HepG2 (cell line): Measurements from ENCODE around the gene EPN3. TPM values are rescaled to one million over a fixed set of nuclear protein-coding genes. Genes with fewer than 3 reads are reported as not detected.

Experiments used
- ARNT ChIP-seq: fragments of 450-650 bp; IDR thresholded peaks from 2 replicates; pipeline ENCODE4 v1.6.1; 2017
- ELF3 ChIP-seq: IDR thresholded peaks from 2 replicates; pipeline ENCODE4 v1.6.1; 2016; ENCODE audit warnings: missing genetic modification reagents, missing compliant biosample characterization
- HOXD1 ChIP-seq: sonication (generic); formaldehyde crosslinking; IDR thresholded peaks from 2 replicates; pipeline ENCODE4 v1.5.0; 2020; ENCODE audit warnings: missing genetic modification reagents
- KLF16 ChIP-seq, 2 experiments: sonication (generic) in 1 of 2; formaldehyde crosslinking in 1 of 2; IDR thresholded peaks; 2 replicates each; pipeline versions ENCODE4 v1.6.1 to v1.8.0; 2016 to 2023; ENCODE audit warnings: missing genetic modification reagents in 2 of 2, missing compliant biosample characterization in 1 of 2
- MBNL3 ChIP-seq: fragments of 250-450 bp; sonication (Bioruptor Pico); conservative IDR thresholded peaks from 2 replicates; pipeline ENCODE4 v1.8.0; 2022; ENCODE audit warnings: mild to moderate bottlenecking, inconsistent platforms
- NR2C2 ChIP-seq: sonication (generic); formaldehyde crosslinking; IDR thresholded peaks from 2 replicates; pipeline ENCODE4 v1.4.0; 2020; ENCODE audit warnings: missing genetic modification reagents, mild to moderate bottlenecking, moderate library complexity, borderline replicate concordance
- PAWR ChIP-seq: sonication (generic); formaldehyde crosslinking; IDR thresholded peaks from 2 replicates; pipeline ENCODE4 v1.4.0; 2020; ENCODE audit warnings: missing genetic modification reagents, mild to moderate bottlenecking, borderline replicate concordance
- SKI ChIP-seq: fragments of 450-650 bp; IDR thresholded peaks from one replicate; pipeline ENCODE4 v1.6.1; 2018; ENCODE audit warnings: mild to moderate bottlenecking; ENCODE audit not compliant: partially characterized antibody
- ZNF350 ChIP-seq: sonication (generic); formaldehyde crosslinking; IDR thresholded peaks from 2 replicates; pipeline ENCODE4 v1.4.0; 2020; ENCODE audit warnings: mild to moderate bottlenecking, low read depth, missing genetic modification reagents, borderline replicate concordance
- polyA plus RNA-seq, 8 experiments: library from polyadenylated mRNA; depleted of rRNA in 3 of 8; stranded (reverse) in 7 of 8; unstranded in 1 of 8; fragments of >200 nt; fragmentation: Illumina TruSeq in 4 of 8; extraction: Trizol in 4 of 8; gene quantifications; 2 replicates each; pipeline versions ENCODE4 v1.2.1 to v1.2.3, GENCODE V29; 2011 to 2016; ENCODE audit warnings: low read depth in 4 of 8, missing spikeins in 1 of 8, mixed read lengths in 1 of 8; ENCODE audit not compliant: insufficient read depth in 1 of 8
- total RNA-seq, 5 experiments: library from RNA; depleted of rRNA; stranded (reverse); fragments of >200 nt; fragmentation: Illumina TruSeq; extraction: Trizol; gene quantifications; 2 replicates each; pipeline ENCODE4 v1.2.3, GENCODE V29; 2016; ENCODE audit warnings: low read depth in 1 of 5
- TF ChIP-seq, protein P1 (sequence below): sonication (generic); formaldehyde crosslinking; IDR thresholded peaks from 2 replicates; pipeline ENCODE4 v1.4.0; 2020; ENCODE audit warnings: mild to moderate bottlenecking, missing genetic modification reagents
- TF ChIP-seq, protein P2 (sequence below): sonication (generic); formaldehyde crosslinking; IDR thresholded peaks from 2 replicates; pipeline ENCODE4 v1.9.0; 2021; ENCODE audit warnings: missing genetic modification reagents, borderline replicate concordance
- TF ChIP-seq, protein P3 (sequence below): sonication (generic); formaldehyde crosslinking; IDR thresholded peaks from 2 replicates; pipeline ENCODE4 v1.8.0; 2022; ENCODE audit warnings: missing genetic modification reagents, low read depth, mild to moderate bottlenecking, borderline replicate concordance
- TF ChIP-seq, protein P4 (sequence below): sonication (generic); formaldehyde crosslinking; IDR thresholded peaks from 2 replicates; pipeline ENCODE4 v1.4.0; 2020; ENCODE audit warnings: missing genetic modification reagents
- TF ChIP-seq, protein P5 (sequence below): sonication (generic); formaldehyde crosslinking; IDR thresholded peaks from 2 replicates; pipeline ENCODE4 v1.5.0; 2020; ENCODE audit warnings: missing genetic modification reagents

The EPN3 gene
- total and polyA plus RNA-seq, 2 of the 13 experiments (the other 11 are each of a cell fraction or from before 2014, with no cell fraction given) = 0.11 to 0.95 TPM

DNA sequence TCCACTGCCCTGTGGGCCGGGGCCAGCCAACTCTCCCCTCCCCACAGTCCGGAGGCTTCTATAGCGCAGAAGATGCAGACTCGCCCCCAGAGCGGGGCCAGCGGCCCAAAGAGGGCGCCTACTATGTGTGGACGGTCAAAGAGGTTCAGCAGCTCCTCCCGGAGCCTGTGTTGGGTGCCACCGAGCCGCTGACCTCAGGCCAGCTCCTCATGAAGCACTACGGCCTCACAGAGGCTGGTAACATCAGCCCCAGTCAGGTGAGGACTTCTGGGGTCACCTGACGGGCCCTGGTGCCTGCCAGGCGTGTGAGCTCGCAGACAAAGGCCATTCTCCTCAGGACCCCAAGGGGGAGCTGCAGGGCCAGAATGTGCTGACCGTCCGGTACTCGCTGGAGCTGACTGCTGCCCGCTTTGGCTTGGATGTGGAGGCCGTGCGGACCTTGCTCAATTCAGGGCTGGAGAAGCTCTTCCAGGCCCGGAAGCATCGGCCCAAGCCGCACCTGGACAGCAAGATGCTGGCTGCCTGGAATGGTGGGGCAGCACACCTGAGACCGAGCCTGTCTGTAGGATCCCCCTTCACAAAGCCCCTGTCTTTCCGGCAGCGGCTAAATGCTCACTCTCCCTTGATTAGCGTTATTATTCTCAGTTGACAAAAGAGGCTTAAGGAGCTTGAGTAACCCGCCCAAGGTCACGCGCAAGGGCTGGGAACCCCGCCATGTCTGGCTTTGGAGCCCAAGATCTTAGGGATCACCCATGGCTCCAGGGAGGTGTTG lies 18.3 kb downstream of the EPN3 start (continued):
- no peak for TF ChIP-seq NR2C2
- TF ChIP-seq SKI = peak; percentile 53
- 0 out of 4 replicates have a peak, but pooled peaks of 1 of the 2 experiments have one; percentile 25 for TF ChIP-seq KLF16 (CRISPR knock-in tag; IDR thresholded peaks at IDR 0.05)
- TF ChIP-seq ELF3 (CRISPR knock-in tag) = peak; percentile 53; the same call in 1 of the 2 replicates
- TF ChIP-seq ZNF350 (CRISPR knock-in tag) = peak; percentile 53; the same call in 1 of the 2 replicates
- TF ChIP-seq, protein P1, sequence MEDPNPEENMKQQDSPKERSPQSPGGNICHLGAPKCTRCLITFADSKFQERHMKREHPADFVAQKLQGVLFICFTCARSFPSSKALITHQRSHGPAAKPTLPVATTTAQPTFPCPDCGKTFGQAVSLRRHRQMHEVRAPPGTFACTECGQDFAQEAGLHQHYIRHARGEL (CRISPR knock-in tag) = 0 out of 2 replicates have a peak, but pooled peaks have one; percentile 19
- no peak for TF ChIP-seq MBNL3 (CRISPR knock-in tag)
- no peak for TF ChIP-seq ARNT
- TF ChIP-seq HOXD1 (CRISPR knock-in tag) = no peak
- TF ChIP-seq, protein P2, sequence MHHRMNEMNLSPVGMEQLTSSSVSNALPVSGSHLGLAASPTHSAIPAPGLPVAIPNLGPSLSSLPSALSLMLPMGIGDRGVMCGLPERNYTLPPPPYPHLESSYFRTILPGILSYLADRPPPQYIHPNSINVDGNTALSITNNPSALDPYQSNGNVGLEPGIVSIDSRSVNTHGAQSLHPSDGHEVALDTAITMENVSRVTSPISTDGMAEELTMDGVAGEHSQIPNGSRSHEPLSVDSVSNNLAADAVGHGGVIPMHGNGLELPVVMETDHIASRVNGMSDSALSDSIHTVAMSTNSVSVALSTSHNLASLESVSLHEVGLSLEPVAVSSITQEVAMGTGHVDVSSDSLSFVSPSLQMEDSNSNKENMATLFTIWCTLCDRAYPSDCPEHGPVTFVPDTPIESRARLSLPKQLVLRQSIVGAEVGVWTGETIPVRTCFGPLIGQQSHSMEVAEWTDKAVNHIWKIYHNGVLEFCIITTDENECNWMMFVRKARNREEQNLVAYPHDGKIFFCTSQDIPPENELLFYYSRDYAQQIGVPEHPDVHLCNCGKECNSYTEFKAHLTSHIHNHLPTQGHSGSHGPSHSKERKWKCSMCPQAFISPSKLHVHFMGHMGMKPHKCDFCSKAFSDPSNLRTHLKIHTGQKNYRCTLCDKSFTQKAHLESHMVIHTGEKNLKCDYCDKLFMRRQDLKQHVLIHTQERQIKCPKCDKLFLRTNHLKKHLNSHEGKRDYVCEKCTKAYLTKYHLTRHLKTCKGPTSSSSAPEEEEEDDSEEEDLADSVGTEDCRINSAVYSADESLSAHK (CRISPR knock-in tag) = no peak
- TF ChIP-seq, protein P3, sequence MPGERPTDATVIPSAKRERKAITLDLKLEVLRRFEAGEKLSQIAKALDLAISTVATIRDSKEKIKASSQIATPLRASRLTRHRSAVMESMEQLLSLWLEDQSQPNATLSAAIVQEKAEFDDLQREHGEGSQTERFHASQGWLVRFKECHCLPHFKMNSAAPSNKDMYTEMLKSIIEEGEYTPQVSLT (CRISPR knock-in tag) = no peak; the same call in 1 of the 2 replicates
- TF ChIP-seq, protein P4, sequence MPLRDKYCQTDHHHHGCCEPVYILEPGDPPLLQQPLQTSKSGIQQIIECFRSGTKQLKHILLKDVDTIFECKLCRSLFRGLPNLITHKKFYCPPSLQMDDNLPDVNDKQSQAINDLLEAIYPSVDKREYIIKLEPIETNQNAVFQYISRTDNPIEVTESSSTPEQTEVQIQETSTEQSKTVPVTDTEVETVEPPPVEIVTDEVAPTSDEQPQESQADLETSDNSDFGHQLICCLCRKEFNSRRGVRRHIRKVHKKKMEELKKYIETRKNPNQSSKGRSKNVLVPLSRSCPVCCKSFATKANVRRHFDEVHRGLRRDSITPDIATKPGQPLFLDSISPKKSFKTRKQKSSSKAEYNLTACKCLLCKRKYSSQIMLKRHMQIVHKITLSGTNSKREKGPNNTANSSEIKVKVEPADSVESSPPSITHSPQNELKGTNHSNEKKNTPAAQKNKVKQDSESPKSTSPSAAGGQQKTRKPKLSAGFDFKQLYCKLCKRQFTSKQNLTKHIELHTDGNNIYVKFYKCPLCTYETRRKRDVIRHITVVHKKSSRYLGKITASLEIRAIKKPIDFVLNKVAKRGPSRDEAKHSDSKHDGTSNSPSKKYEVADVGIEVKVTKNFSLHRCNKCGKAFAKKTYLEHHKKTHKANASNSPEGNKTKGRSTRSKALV (CRISPR knock-in tag) = no peak
- TF ChIP-seq, protein P5, sequence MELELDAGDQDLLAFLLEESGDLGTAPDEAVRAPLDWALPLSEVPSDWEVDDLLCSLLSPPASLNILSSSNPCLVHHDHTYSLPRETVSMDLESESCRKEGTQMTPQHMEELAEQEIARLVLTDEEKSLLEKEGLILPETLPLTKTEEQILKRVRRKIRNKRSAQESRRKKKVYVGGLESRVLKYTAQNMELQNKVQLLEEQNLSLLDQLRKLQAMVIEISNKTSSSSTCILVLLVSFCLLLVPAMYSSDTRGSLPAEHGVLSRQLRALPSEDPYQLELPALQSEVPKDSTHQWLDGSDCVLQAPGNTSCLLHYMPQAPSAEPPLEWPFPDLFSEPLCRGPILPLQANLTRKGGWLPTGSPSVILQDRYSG (CRISPR knock-in tag) = no peak
- TF ChIP-seq PAWR (CRISPR knock-in tag) = no peak
